Breast epithelium (tissue), 3 donors: ENCODE results near the gene MAP4.

Experiments
- CTCF ChIP-seq, 3 donors: fragments of 450-650 bp; IDR thresholded peaks; one replicate each; pipeline ENCODE4 v1.5.1; 2016 to 2017; ENCODE audit warnings: antibody characterized with exemption in 3 of 3, mild to moderate bottlenecking in 3 of 3, moderate library complexity in 3 of 3
- POLR2AphosphoS5 ChIP-seq, 3 donors: sonication (generic); formaldehyde crosslinking; IDR thresholded peaks; one replicate each; pipeline ENCODE4 v1.6.1; 2017; ENCODE audit warnings: antibody characterized with exemption in 3 of 3

GRCh38 chr3:48047841-48048464, 31.7 kb upstream of the MAP4 start:
- TF ChIP-seq CTCF (IDR thresholded peaks at IDR 0.05) (no peak), POLR2AphosphoS5 (IDR thresholded peaks at IDR 0.05) (no peak)
